Measurements from ENCODE around the gene ERCC8.
"Not testable (repeated sequence)": the region's sequence is repeated elsewhere in the genome, so short reads cannot be mapped to it uniquely, and the experiment has no call there.

The ERCC8 gene, protein sequence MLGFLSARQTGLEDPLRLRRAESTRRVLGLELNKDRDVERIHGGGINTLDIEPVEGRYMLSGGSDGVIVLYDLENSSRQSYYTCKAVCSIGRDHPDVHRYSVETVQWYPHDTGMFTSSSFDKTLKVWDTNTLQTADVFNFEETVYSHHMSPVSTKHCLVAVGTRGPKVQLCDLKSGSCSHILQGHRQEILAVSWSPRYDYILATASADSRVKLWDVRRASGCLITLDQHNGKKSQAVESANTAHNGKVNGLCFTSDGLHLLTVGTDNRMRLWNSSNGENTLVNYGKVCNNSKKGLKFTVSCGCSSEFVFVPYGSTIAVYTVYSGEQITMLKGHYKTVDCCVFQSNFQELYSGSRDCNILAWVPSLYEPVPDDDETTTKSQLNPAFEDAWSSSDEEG

GRCh38 chr5:60944904-60945812 is at the start of gene ERCC8, which contains the start of gene NDUFAF2:
TSS of gene ERCC8 (minus strand) at chr5:60945070. CDS start at chr5:60945008, 62 bp downstream.
TSS of gene NDUFAF2 (plus strand) at chr5:60945205. CDS start at chr5:60945256, 51 bp downstream.
- DNase-seq (ENCODE audit: low read depth in 4 of 4, low spot score in 1 of 4): peak; percentile 64 to 77 (median 72)

DNA sequence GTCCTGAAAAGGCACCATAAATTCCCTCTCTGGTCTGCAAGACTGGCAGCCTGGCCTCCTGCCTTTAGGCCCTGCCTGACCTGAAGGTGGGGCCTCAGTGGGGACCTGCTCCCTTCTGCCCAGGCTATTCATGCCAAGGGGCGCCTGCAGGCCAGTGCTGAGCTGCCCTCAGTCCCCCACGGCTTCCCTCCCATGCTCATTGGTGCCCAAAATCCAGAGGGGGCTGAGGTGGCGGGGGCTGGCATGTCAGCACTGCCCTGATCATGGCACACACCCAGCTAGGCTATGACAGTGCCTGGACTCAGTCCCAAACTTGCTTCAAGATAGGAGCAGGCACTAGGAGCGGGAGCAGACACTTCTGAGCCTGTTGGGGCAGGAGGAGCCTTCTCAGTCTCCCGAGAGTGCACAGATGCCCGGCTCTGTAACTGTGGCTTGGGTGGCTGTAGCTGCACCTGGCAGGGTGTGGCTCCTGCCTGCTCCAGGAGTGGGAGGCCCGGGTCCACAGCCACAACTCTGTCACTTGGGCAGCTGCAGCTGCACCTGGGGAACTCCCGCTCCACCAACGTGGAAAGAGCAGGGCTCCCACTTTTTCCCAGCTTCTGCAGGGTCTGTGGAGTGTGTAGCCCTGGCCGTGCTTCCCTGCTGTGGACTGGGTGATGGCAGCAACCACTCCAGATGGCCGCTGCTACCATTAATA is 49.2 kb upstream of the ERCC8 start:
- DNase-seq (ENCODE audit: low read depth in 4 of 4, low spot score in 1 of 4): no peak

DNA sequence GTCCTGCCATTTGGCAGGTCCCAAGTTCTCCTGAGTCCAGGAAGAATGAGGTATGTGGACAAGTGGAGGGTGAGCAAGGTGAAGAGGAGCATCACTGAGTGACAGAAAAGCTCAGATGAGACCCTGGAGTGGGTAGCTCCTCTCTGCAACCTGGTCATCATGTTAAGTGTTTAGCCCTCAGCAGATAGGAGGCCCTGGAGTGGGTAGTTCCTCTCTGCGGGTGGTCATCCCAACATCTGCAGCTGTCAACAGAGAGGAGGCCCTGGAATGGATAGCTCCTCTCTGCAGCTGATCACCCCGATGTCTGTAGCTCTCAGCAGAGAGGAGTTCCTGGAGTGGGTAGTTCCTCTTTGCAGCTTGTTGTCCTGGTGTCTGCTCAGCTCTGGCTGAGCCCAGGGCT is 48.6 kb upstream of the ERCC8 start:
- DNase-seq (ENCODE audit: low read depth in 4 of 4, low spot score in 1 of 4): no peak

DNA sequence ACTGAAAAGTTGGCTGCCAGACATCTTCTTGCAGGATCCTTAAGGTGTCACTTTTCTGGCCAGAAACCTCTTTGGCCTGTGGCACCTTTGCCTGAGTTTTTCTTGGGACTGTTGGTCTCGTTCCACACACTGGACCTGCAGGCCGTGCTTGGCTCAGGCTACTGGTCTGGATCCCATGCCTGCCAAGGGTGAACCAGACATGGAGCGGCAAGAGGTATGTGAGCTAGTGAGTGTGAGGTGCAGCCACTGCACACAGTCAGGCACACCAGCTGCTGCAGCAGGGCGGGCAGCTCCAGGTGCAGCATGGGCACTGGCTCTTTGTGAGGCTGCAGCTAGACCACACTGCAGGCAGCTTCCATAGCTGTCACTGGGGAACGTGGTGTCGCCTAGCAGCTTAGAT is 48.0 kb upstream of the ERCC8 start:
- DNase-seq (ENCODE audit: low read depth in 4 of 4, low spot score in 1 of 4): no peak

- no peak for DNase-seq (ENCODE audit: low read depth in 4 of 4, low spot score in 1 of 4)
Measured at GRCh38 chr5:60989790-60990189, 44.9 kb upstream of the ERCC8 start.

DNA sequence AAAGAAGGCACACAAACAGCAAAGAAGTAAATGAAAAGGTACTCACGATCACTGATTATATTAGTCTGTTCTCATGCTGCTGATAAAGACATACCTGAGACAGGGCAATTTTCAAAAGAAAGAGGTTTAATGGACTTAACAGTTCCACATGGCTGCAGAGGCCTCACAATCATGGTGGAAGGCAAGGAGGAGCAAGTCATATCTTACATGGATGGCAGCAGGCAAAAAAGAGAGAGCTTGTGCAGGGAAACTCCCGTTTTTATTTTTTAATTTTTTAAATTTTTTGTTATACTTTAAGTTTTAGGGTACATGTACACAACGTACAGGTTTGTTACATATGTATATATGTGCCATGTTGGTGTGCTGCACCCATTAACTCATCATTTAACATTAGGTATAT is 37.3 kb upstream of the ERCC8 start:
- not testable (repeated sequence) for DNase-seq (ENCODE audit: low read depth in 4 of 4, low spot score in 1 of 4)

- DNase-seq (ENCODE audit: low read depth in 4 of 4, low spot score in 1 of 4): no peak
Measured at GRCh38 chr5:60980511-60980910, 35.6 kb upstream of the ERCC8 start.

- no peak for DNase-seq (ENCODE audit: low read depth in 4 of 4, low spot score in 1 of 4)
Measured at GRCh38 chr5:60978968-60979367, 34.1 kb upstream of the ERCC8 start.

GRCh38 chr5:60977956-60978737 is 33.3 kb upstream of the ERCC8 start:
- DNase-seq (ENCODE audit: low read depth in 4 of 4, low spot score in 1 of 4): no peak

GRCh38 chr5:60972231-60972630 is 27.4 kb upstream of the ERCC8 start:
- DNase-seq (ENCODE audit: low read depth in 4 of 4, low spot score in 1 of 4): peak in 3 of 4 experiments; percentile 2 to 44 (median 21)

DNA sequence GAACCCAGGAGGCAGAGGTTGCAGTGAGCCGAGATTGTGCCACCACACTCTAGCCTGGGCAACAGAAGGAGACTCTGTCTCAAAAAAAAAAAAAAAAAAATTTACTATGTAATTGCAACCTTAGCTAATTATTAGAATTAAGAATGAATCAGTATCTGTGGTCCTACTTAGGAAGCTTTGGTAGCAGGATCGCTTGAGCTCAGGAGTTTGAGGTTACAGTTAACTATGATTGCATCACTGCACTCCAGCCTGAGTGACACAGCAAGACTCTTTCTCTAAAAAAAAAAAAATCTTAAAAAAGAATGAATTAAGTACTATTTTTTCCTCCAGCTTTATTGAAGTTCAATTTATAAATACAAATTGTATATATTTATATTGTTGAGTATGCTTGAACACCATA is 16.8 kb upstream of the ERCC8 start:
- no peak for DNase-seq (ENCODE audit: low read depth in 4 of 4, low spot score in 1 of 4)

- no peak for DNase-seq (ENCODE audit: low read depth in 4 of 4, low spot score in 1 of 4)
Measured at GRCh38 chr5:60960591-60960990, 15.7 kb upstream of the ERCC8 start.

- no peak for DNase-seq (ENCODE audit: low read depth in 4 of 4, low spot score in 1 of 4)
Measured at GRCh38 chr5:60959156-60959555, 14.3 kb upstream of the ERCC8 start.

- DNase-seq (ENCODE audit: low read depth in 4 of 4, low spot score in 1 of 4): no peak
Measured at GRCh38 chr5:60958712-60959111, 13.8 kb upstream of the ERCC8 start.

DNA sequence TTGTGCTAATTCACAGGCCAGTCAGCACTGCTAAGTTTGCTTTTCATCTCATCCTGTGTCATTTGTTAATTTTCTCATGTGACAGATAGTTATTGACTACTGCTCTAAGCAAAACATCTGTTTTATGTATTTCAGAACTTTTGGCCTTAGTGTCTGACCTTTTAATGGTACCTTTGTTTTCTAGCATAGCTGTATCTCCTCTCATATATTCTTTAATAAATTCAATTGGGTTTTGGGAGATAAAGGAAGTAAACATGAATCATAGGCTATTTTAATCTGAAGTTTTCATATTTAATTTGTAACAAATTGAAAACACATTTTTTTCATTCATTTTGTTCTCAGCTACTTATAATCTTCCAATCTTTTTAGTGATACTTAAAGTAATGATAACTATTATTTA is 13.2 kb upstream of the ERCC8 start:
- DNase-seq (ENCODE audit: low read depth in 4 of 4, low spot score in 1 of 4): no peak

DNA sequence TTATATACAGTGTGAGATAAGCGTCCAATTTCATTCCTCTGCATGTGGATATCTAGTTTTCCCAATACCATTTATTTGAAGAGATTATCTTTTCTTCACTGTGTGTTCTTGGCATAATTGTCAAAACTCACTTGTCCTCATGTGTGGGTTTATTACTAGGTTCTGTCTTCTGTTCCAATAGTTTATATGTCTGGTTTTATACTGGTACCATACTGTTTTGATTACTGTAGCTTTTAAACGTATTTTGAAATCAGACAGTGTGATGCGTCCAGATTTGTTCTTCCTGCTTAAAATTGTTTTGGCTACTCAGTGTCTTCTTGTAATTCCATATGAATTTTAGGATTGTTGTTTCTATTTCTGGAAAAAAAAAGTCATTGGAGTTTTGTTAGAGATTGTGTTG is 10.4 kb upstream of the ERCC8 start:
- no peak for DNase-seq (ENCODE audit: low read depth in 4 of 4, low spot score in 1 of 4)

DNA sequence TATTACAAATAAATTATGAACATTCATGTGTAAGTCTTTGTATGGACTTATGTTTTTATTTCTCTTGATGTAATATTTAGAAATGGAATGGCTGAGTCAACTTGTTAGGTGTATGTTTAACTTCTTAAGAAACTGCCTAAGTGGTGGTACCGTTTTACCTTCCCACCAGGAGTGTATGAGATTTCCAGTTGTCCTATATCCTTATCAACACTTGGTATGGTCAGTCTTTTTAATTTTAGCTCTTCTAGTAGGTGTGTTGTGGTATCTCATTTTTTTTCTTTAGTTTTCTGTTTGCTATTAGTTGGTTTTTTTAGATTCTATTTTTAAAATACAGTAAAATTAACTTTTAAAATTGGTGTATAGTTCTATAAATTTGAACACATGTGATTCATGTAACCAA is 3.9 kb upstream of the ERCC8 start:
- no peak for DNase-seq (ENCODE audit: low read depth in 4 of 4, low spot score in 1 of 4)

GRCh38 chr5:60945813-60946187 is 930 bp upstream of the ERCC8 start:
- peak in 3 of 4 experiments; percentile 2 to 14 (median 2) for DNase-seq (ENCODE audit: low read depth in 4 of 4, low spot score in 1 of 4)

- DNase-seq (ENCODE audit: low read depth in 4 of 4, low spot score in 1 of 4): no peak
Measured at GRCh38 chr5:60943624-60944023, 1.2 kb downstream of the ERCC8 start.

DNA sequence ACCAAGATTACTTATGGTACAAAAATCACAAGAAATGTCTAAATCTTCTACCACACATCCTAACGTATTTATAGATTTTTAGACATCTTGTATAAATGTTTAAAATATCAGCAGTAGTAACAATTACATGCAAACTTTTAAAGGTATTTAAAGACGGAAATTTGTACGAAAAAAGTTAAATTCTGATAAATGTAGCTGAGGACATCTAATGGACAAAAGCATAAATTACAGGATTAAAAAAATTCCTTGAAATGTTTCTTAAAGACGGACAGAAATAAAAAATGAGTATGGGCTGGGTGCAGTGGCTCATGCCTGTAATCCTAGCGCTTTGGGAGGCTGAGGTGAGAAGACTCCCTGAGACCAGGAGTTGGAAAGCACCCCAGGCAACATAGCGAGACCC is 15.8 kb downstream of the ERCC8 start:
- no peak for DNase-seq (ENCODE audit: low read depth in 4 of 4, low spot score in 1 of 4)

DNA sequence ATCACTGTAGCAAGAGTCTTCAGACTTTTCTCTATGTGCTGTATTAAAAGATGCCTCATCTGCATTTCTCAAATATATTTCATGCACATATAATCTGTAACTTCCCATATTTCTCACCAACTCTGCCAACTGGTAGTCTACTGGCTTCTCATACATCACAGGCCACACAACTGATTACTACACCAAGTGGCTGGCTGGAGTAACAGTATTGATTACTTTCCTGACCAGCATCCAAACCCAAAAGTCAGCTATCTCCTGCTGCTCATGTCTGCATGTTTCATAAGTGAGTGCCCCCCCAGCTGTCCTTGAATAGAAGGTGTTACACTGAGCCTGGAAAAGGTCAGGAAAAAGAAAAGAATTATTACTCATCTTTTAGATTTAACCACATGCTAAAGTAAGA is 17.4 kb downstream of the ERCC8 start:
- no peak for DNase-seq (ENCODE audit: low read depth in 4 of 4, low spot score in 1 of 4)

Measured in stimulated activated CD4-positive, alpha-beta T cell treated with anti-CD3 and anti-CD28 coated beads, Interleukin-1b, Interleukin-23, amount 100 ng/mL, for 24 hours (primary cell).